Measurements from ENCODE around the gene DNAAF5. TPM values are rescaled to one million over a fixed set of nuclear protein-coding genes. Genes with fewer than 3 reads are reported as not detected.
A peak's percentile ranks its signal among the peaks of the same experiment; 100 is the strongest.

Gene DNAAF5
- total RNA-seq, 2 experiments from 2014 or later = 22.3 to 27.5 TPM

- Mint-ChIP-seq H3K9me3 (ENCODE audit: low read depth) (peaks cover 3% of the 10 kb centered on the region), H3K36me3 (peaks cover 4% of the 10 kb centered on the region), H3K4me1 (peaks cover 3% of the 10 kb centered on the region), H3K27ac (no peak overlapping the region), H3K4me3 (peak overlapping the region; percentile 2), H3K27me3 (no peaks in the 10 kb centered on the region)
- no peak for DNase-seq
- CTCF ChIA-PET = no interaction called here
- ATAC-seq = no peak
Observed at GRCh38 chr7:713488-714230, 12.8 kb upstream of the DNAAF5 start.

- ATAC-seq (no peak), DNase-seq (no peak)
- Mint-ChIP-seq H3K9me3 (ENCODE audit: low read depth) (peaks cover 3% of the 10 kb centered on the region), H3K27ac (no peak overlapping the region), H3K4me3 (no peak overlapping the region), H3K4me1 (peaks cover 3% of the 10 kb centered on the region), H3K27me3 (no peaks in the 10 kb centered on the region), H3K36me3 (peaks cover 4% of the 10 kb centered on the region)
- CTCF ChIA-PET = no interaction called here
Observed at GRCh38 chr7:714251-714671, 12.2 kb upstream of the DNAAF5 start.

GRCh38 chr7:716222-716621 is 10.3 kb upstream of the DNAAF5 start:
- CTCF ChIA-PET = interaction anchor here (1.1 kb wide), 1 partner anchor 10 kb away, joined by 3 read pairs; no protein-coding TSS in a partner anchor
- Mint-ChIP-seq H3K36me3 (peaks cover 7% of the 10 kb centered on the region), H3K27me3 (no peaks in the 10 kb centered on the region), H3K4me3 (no peak overlapping the region), H3K4me1 (peaks cover 3% of the 10 kb centered on the region), H3K27ac (no peak overlapping the region), H3K9me3 (ENCODE audit: low read depth) (peaks cover 10% of the 10 kb centered on the region)
- ATAC-seq (no peak), DNase-seq (no peak)

- DNase-seq (no peak), ATAC-seq (no peak)
- H3K27me3 Mint-ChIP-seq = no peaks in the 10 kb centered on the region
- peaks cover 11% of the 10 kb centered on the region for H3K9me3 Mint-ChIP-seq (ENCODE audit: low read depth)
- peaks cover 8% of the 10 kb centered on the region for H3K36me3 Mint-ChIP-seq
- H3K27ac Mint-ChIP-seq = no peak overlapping the region
- H3K4me1 Mint-ChIP-seq = peaks cover 3% of the 10 kb centered on the region
- no peak overlapping the region for H3K4me3 Mint-ChIP-seq
- CTCF ChIA-PET = interaction anchor here (1.1 kb wide), 1 partner anchor 9 kb away, joined by 3 read pairs; no protein-coding TSS in a partner anchor
Observed at GRCh38 chr7:716636-717035, 9.9 kb upstream of the DNAAF5 start.

GRCh38 chr7:721619-722248 is 4.8 kb upstream of the DNAAF5 start:
- Mint-ChIP-seq H3K27me3 (no peaks in the 10 kb centered on the region), H3K4me3 (no peak overlapping the region), H3K9me3 (ENCODE audit: low read depth) (peaks cover 25% of the 10 kb centered on the region), H3K4me1 (peaks cover 13% of the 10 kb centered on the region), H3K27ac (no peak overlapping the region), H3K36me3 (peaks cover 47% of the 10 kb centered on the region)
- ATAC-seq = no peak
- CTCF ChIA-PET = interaction anchor here (0.9 kb wide), 1 partner anchor 53 kb away, joined by 3 read pairs; no protein-coding TSS in a partner anchor
- DNase-seq = no peak

- Mint-ChIP-seq H3K4me3 (no peak overlapping the region), H3K4me1 (peaks cover 20% of the 10 kb centered on the region), H3K9me3 (ENCODE audit: low read depth) (peaks cover 24% of the 10 kb centered on the region), H3K36me3 (peaks cover 44% of the 10 kb centered on the region), H3K27me3 (no peaks in the 10 kb centered on the region), H3K27ac (no peak overlapping the region)
- CTCF ChIA-PET = no interaction called here
- DNase-seq (no peak), ATAC-seq (no peak)
Observed at GRCh38 chr7:723541-723940, 3.0 kb upstream of the DNAAF5 start.

GRCh38 chr7:724298-724697 is 2.2 kb upstream of the DNAAF5 start:
- CTCF ChIA-PET = no interaction called here
- H3K27me3 Mint-ChIP-seq = no peaks in the 10 kb centered on the region
- H3K4me1 Mint-ChIP-seq = peaks cover 25% of the 10 kb centered on the region
- ATAC-seq = no peak
- no peak for DNase-seq
- no peak overlapping the region for H3K4me3 Mint-ChIP-seq
- no peak overlapping the region for H3K27ac Mint-ChIP-seq
- peaks cover 22% of the 10 kb centered on the region for H3K9me3 Mint-ChIP-seq (ENCODE audit: low read depth)
- peaks cover 43% of the 10 kb centered on the region for H3K36me3 Mint-ChIP-seq

- peaks cover 28% of the 10 kb centered on the region for H3K4me1 Mint-ChIP-seq
- no peaks in the 10 kb centered on the region for H3K27me3 Mint-ChIP-seq
- CTCF ChIA-PET = interaction anchor here (0.6 to 1.5 kb wide), 3 partner anchors 9 to 121 kb away, joined by 3 to 4 read pairs (median 3); no protein-coding TSS in a partner anchor
- no peak for ATAC-seq
- H3K27ac Mint-ChIP-seq = peak overlapping the region; percentile 63
- DNase-seq = no peak
- H3K4me3 Mint-ChIP-seq = peak overlapping the region; percentile 70
- H3K9me3 Mint-ChIP-seq (ENCODE audit: low read depth) = peaks cover 21% of the 10 kb centered on the region
- H3K36me3 Mint-ChIP-seq = peaks cover 43% of the 10 kb centered on the region
Observed at GRCh38 chr7:725223-726005, 1.1 kb upstream of the DNAAF5 start.

GRCh38 chr7:726854-727103 is 280 bp downstream of the DNAAF5 start:
- no peak for DNase-seq
- CTCF ChIA-PET = interaction anchor here (1.0 to 1.5 kb wide), 2 partner anchors 122 to 146 kb away, joined by 3 to 5 read pairs; no protein-coding TSS in a partner anchor
- Mint-ChIP-seq H3K9me3 (ENCODE audit: low read depth) (peaks cover 13% of the 10 kb centered on the region), H3K27me3 (no peaks in the 10 kb centered on the region), H3K36me3 (peaks cover 41% of the 10 kb centered on the region), H3K4me3 (peak overlapping the region; percentile 72), H3K4me1 (peaks cover 28% of the 10 kb centered on the region), H3K27ac (no peak overlapping the region)
- no peak for ATAC-seq

- peak within 1 kb of the TSS; percentile 72 for H3K4me3 Mint-ChIP-seq
- peaks cover 11% of the 10 kb centered on the region for H3K9me3 Mint-ChIP-seq (ENCODE audit: low read depth)
- CTCF ChIA-PET = interaction anchor here (1.0 to 1.3 kb wide), 2 partner anchors 110 to 146 kb away, joined by 3 to 5 read pairs; no protein-coding TSS in a partner anchor
- H3K27me3 Mint-ChIP-seq = no peaks in the 10 kb centered on the region
- DNase-seq = peak; percentile 61
- peak; percentile 60 for ATAC-seq
- H3K4me1 Mint-ChIP-seq = peaks cover 28% of the 10 kb centered on the region
- H3K36me3 Mint-ChIP-seq = peaks cover 40% of the 10 kb centered on the region
- peak within 1 kb of the TSS; percentile 77 for H3K27ac Mint-ChIP-seq
Observed at GRCh38 chr7:727104-727805, 756 bp downstream of the DNAAF5 start, which contains the start of gene PRKAR1B. Gene PRKAR1B, minus strand, starts transcription at chr7:727281. Its CDS starts 15,776 bp downstream, at chr7:711505.

- Mint-ChIP-seq H3K36me3 (peaks cover 40% of the 10 kb centered on the region), H3K27me3 (no peaks in the 10 kb centered on the region), H3K4me1 (peaks cover 28% of the 10 kb centered on the region), H3K27ac (peak overlapping the region; percentile 23), H3K4me3 (peak overlapping the region; percentile 72), H3K9me3 (ENCODE audit: low read depth) (peaks cover 8% of the 10 kb centered on the region)
- CTCF ChIA-PET = interaction anchor here (0.7 to 1.3 kb wide), 2 partner anchors 9 to 110 kb away, joined by 3 read pairs; no protein-coding TSS in a partner anchor
- ATAC-seq (no peak), DNase-seq (no peak)
Observed at GRCh38 chr7:727806-728460, 1.4 kb downstream of the DNAAF5 start.

GRCh38 chr7:728602-729001 is 2.1 kb downstream of the DNAAF5 start:
- H3K36me3 Mint-ChIP-seq = peaks cover 38% of the 10 kb centered on the region
- peaks cover 28% of the 10 kb centered on the region for H3K4me1 Mint-ChIP-seq
- H3K9me3 Mint-ChIP-seq (ENCODE audit: low read depth) = peaks cover 8% of the 10 kb centered on the region
- DNase-seq = no peak
- CTCF ChIA-PET = interaction anchor here (0.7 to 1.3 kb wide), 2 partner anchors 8 to 111 kb away, joined by 3 read pairs; no protein-coding TSS in a partner anchor
- H3K27ac Mint-ChIP-seq = no peak overlapping the region
- no peak for ATAC-seq
- no peaks in the 10 kb centered on the region for H3K27me3 Mint-ChIP-seq
- H3K4me3 Mint-ChIP-seq = peak overlapping the region; percentile 72
